Brain microvascular endothelial cell (primary cell): ENCODE measurements around the gene NCK1.

Experiments used
- DNase-seq: peaks from one replicate; pipeline ENCODE4 v3.0.0-alpha.2; 2020
- H3K27ac ChIP-seq: fragments of 250-450 bp; sonication (Bioruptor Pico); 2 replicates; pipeline ENCODE4 v1.5.1; 2020; ENCODE audit warnings: mild to moderate bottlenecking, moderate library complexity
- H3K27me3 ChIP-seq: fragments of 250-450 bp; sonication (Bioruptor Pico); replicated peaks from 2 replicates; pipeline ENCODE4 v1.5.1; 2020; ENCODE audit warnings: mild to moderate bottlenecking
- H3K36me3 ChIP-seq: fragments of 250-450 bp; sonication (Bioruptor Pico); replicated peaks from 2 replicates; pipeline ENCODE4 v1.5.1; 2020; ENCODE audit warnings: mild to moderate bottlenecking
- H3K4me3 ChIP-seq: 2 replicates; pipeline ENCODE4 v1.5.1; 2011; ENCODE audit warnings: low read depth, mild to moderate bottlenecking, control low read depth, low read length, moderate library complexity
- CTCF ChIP-seq: IDR thresholded peaks from 2 replicates; pipeline ENCODE4 v1.5.1; 2011; ENCODE audit warnings: low read depth, mild to moderate bottlenecking, moderate library complexity, low read length, control low read depth, inconsistent platforms; ENCODE audit errors: missing control alignments
- in situ Hi-C: cut with HindIII; loops from 2 replicates; pipeline ENCODE4 v1.10.0; 2017; ENCODE audit warnings: low sequenced_read_pairs, low pct_ligation_motif_present

NCK1 gene

GRCh38 chr3:136838641-136839555 lies 23.1 kb upstream of the NCK1 start:
- H3K36me3 ChIP-seq, result no peaks in the 10 kb centered on the region
- H3K27ac ChIP-seq, result peak overlapping the region; percentile 38
- no peak overlapping the region for H3K4me3 ChIP-seq
- TF ChIP-seq CTCF, result no peak
- in situ Hi-C loops, result no loop called here
- DNase-seq, result no peak
- no peaks in the 10 kb centered on the region for H3K27me3 ChIP-seq

GRCh38 chr3:136839556-136839931 lies 22.5 kb upstream of the NCK1 start:
- no peak for TF ChIP-seq CTCF
- Histone ChIP-seq H3K27me3 (no peaks in the 10 kb centered on the region), H3K4me3 (no peak overlapping the region), H3K36me3 (no peaks in the 10 kb centered on the region), H3K27ac (peak overlapping the region; percentile 38)
- in situ Hi-C loops, result no loop called here
- no peak for DNase-seq

- in situ Hi-C loops, result no loop called here
- no peak for DNase-seq
- TF ChIP-seq CTCF, result no peak
- H3K27me3 ChIP-seq, result no peaks in the 10 kb centered on the region
- no peak overlapping the region for H3K4me3 ChIP-seq
- H3K27ac ChIP-seq, result no peak overlapping the region
- H3K36me3 ChIP-seq, result no peaks in the 10 kb centered on the region
These were observed 21.8 kb upstream of the NCK1 start for GRCh38 chr3:136840252-136840651.

GRCh38 chr3:136842294-136842693 lies 19.7 kb upstream of the NCK1 start:
- in situ Hi-C loops, result no loop called here
- no peak for TF ChIP-seq CTCF
- Histone ChIP-seq H3K27me3 (no peaks in the 10 kb centered on the region), H3K27ac (no peak overlapping the region), H3K36me3 (no peaks in the 10 kb centered on the region), H3K4me3 (no peak overlapping the region)
- no peak for DNase-seq

- Histone ChIP-seq H3K27ac (no peak overlapping the region), H3K36me3 (no peaks in the 10 kb centered on the region), H3K4me3 (no peak overlapping the region), H3K27me3 (no peaks in the 10 kb centered on the region)
- no peak for TF ChIP-seq CTCF
- no peak for DNase-seq
- in situ Hi-C loops, result no loop called here
These were observed 17.3 kb upstream of the NCK1 start for GRCh38 chr3:136844724-136845123.

GRCh38 chr3:136852180-136852579 lies 9.8 kb upstream of the NCK1 start:
- H3K36me3 ChIP-seq, result no peaks in the 10 kb centered on the region
- no peak for DNase-seq
- H3K27me3 ChIP-seq, result no peaks in the 10 kb centered on the region
- TF ChIP-seq CTCF, result no peak
- no peak overlapping the region for H3K27ac ChIP-seq
- in situ Hi-C loops, result no loop called here
- no peak overlapping the region for H3K4me3 ChIP-seq
